Neural progenitor cell (in vitro differentiated cells): ENCODE results near the gene POLR1G. TPM values are rescaled to one million over a fixed set of nuclear protein-coding genes. Genes with fewer than 3 reads are reported as not detected.

Source experiments
- DNase-seq: peaks from one replicate; pipeline ENCODE4 v3.0.0-alpha.2; 2016; ENCODE audit warnings: low spot score
- H2AFZ ChIP-seq: fragments of 200-600 bp; sonication (generic); replicated peaks from 2 replicates; pipeline ENCODE4 v1.6.1; 2016; ENCODE audit warnings: antibody characterized with exemption
- H3F3A ChIP-seq: fragments of 200-600 bp; sonication (generic); 2 replicates; pipeline ENCODE4 v1.6.1; 2016; ENCODE audit warnings: antibody characterized with exemption, low read depth
- H3K27ac ChIP-seq: fragments of 200-600 bp; sonication (generic); 2 replicates; pipeline ENCODE4 v1.5.1; 2016; ENCODE audit warnings: mild to moderate bottlenecking
- H3K27me3 ChIP-seq: fragments of 200-600 bp; sonication (generic); 2 replicates; pipeline ENCODE4 v1.6.1; 2016; ENCODE audit warnings: mild to moderate bottlenecking, moderate library complexity
- H3K36me3 ChIP-seq: fragments of 200-600 bp; sonication (generic); 2 replicates; pipeline ENCODE4 v1.5.1; 2016
- H3K4me1 ChIP-seq: fragments of 200-600 bp; sonication (generic); 2 replicates; pipeline ENCODE4 v1.6.1; 2016; ENCODE audit warnings: mixed run types
- H3K4me2 ChIP-seq: fragments of 200-600 bp; sonication (generic); 2 replicates; pipeline ENCODE4 v1.6.1; 2016
- H3K4me3 ChIP-seq: fragments of 200-600 bp; sonication (generic); 2 replicates; pipeline ENCODE4 v1.5.1; 2016
- H3K79me2 ChIP-seq: fragments of 200-600 bp; sonication (generic); 2 replicates; pipeline ENCODE4 v1.6.1; 2016; ENCODE audit warnings: low read depth
- H3K9ac ChIP-seq: fragments of 200-600 bp; sonication (generic); 2 replicates; pipeline ENCODE4 v1.6.1; 2016
- H3K9me3 ChIP-seq: fragments of 200-600 bp; sonication (generic); 2 replicates; pipeline ENCODE4 v1.5.1; 2016; ENCODE audit warnings: low read depth
- H4K20me1 ChIP-seq: fragments of 200-600 bp; sonication (generic); 2 replicates; pipeline ENCODE4 v1.6.1; 2016; ENCODE audit warnings: low read depth
- H3K27ac Mint-ChIP-seq: 3 replicates; pipeline ENCODE4 v1.8.0; 2021; ENCODE audit warnings: mixed read lengths
- H3K27me3 Mint-ChIP-seq: 2 replicates; pipeline ENCODE4 v1.8.0; 2022; ENCODE audit warnings: low read depth, mild to moderate bottlenecking, inconsistent platforms, moderate library complexity, mixed read lengths; ENCODE audit not compliant: insufficient read depth
- H3K36me3 Mint-ChIP-seq: 3 replicates; pipeline ENCODE4 v1.8.0; 2021; ENCODE audit warnings: mixed read lengths
- H3K4me1 Mint-ChIP-seq: 3 replicates; pipeline ENCODE4 v1.8.0; 2021; ENCODE audit warnings: mixed read lengths
- H3K4me3 Mint-ChIP-seq: 3 replicates; pipeline ENCODE4 v1.8.0; 2021; ENCODE audit warnings: mild to moderate bottlenecking, moderate library complexity, mixed read lengths
- H3K9me3 Mint-ChIP-seq: 3 replicates; pipeline ENCODE4 v1.8.0; 2020; ENCODE audit warnings: mixed read lengths
- CTCF ChIP-seq: fragments of 200-600 bp; sonication (generic); IDR thresholded peaks from 2 replicates; pipeline ENCODE4 v1.5.1; 2017; ENCODE audit warnings: antibody characterized with exemption, mild to moderate bottlenecking
- EZH2 ChIP-seq: fragments of 200-600 bp; sonication (generic); IDR thresholded peaks from 2 replicates; pipeline ENCODE4 v1.6.1; 2017; ENCODE audit warnings: antibody characterized with exemption, mild to moderate bottlenecking, moderate library complexity
- EZH2phosphoT487 ChIP-seq: fragments of 200-600 bp; sonication (generic); IDR thresholded peaks from 2 replicates; pipeline ENCODE4 v1.6.1; 2017; ENCODE audit warnings: antibody characterized with exemption
- total RNA-seq: library from RNA; depleted of rRNA; stranded (reverse); fragments of >200 nt; gene quantifications from 2 replicates; pipeline ENCODE4 v1.2.3, GENCODE V29; 2015; ENCODE audit warnings: low replicate concordance

POLR1G gene
- total RNA-seq, 1 donor from 2014 or later: 6.8 TPM

GRCh38 chr19:45403272-45403671 is 3.2 kb upstream of the POLR1G start:
- no peaks in the 10 kb centered on the region for H3K9me3 Mint-ChIP-seq
- peaks cover 32% of the 10 kb centered on the region for H3K27me3 Mint-ChIP-seq
- H3K27ac Mint-ChIP-seq: no peak overlapping the region
- H3K27me3 ChIP-seq: peaks cover 56% of the 10 kb centered on the region
- no peaks in the 10 kb centered on the region for H3K36me3 ChIP-seq
- peak overlapping the region; percentile 93 for H3K4me3 Mint-ChIP-seq
- H3K9me3 ChIP-seq: no peaks in the 10 kb centered on the region
- TF ChIP-seq EZH2phosphoT487 (no peak), EZH2 (no peak), CTCF (no peak)
- no peak overlapping the region for H3K9ac ChIP-seq
- H3K4me2 ChIP-seq: peak overlapping the region; percentile 83
- H3F3A ChIP-seq: peaks cover 10% of the 10 kb centered on the region
- H3K27ac ChIP-seq: no peak overlapping the region
- H3K4me3 ChIP-seq: no peak overlapping the region
- H2AFZ ChIP-seq: no peak overlapping the region
- H3K4me1 ChIP-seq: peaks cover 26% of the 10 kb centered on the region
- DNase-seq: no peak
- H3K36me3 Mint-ChIP-seq: no peaks in the 10 kb centered on the region
- H4K20me1 ChIP-seq: peaks cover 42% of the 10 kb centered on the region
- H3K79me2 ChIP-seq: peaks cover 8% of the 10 kb centered on the region
- peaks cover 37% of the 10 kb centered on the region for H3K4me1 Mint-ChIP-seq

- Histone ChIP-seq H2AFZ (no peak overlapping the region), H3K4me3 (peak overlapping the region; percentile 65), H3K79me2 (peaks cover 8% of the 10 kb centered on the region), H3K27ac (no peak overlapping the region), H3K9me3 (no peaks in the 10 kb centered on the region), H3K4me1 (peaks cover 21% of the 10 kb centered on the region), H3K4me2 (peak overlapping the region; percentile 83), H3F3A (peaks cover 4% of the 10 kb centered on the region), H3K36me3 (no peaks in the 10 kb centered on the region), H4K20me1 (peaks cover 35% of the 10 kb centered on the region), H3K9ac (no peak overlapping the region), H3K27me3 (peaks cover 49% of the 10 kb centered on the region)
- Mint-ChIP-seq H3K4me1 (peaks cover 32% of the 10 kb centered on the region), H3K9me3 (no peaks in the 10 kb centered on the region), H3K4me3 (peak overlapping the region; percentile 93), H3K27me3 (peaks cover 28% of the 10 kb centered on the region), H3K27ac (no peak overlapping the region), H3K36me3 (no peaks in the 10 kb centered on the region)
- peak; percentile 77 for DNase-seq
- TF ChIP-seq EZH2phosphoT487 (peak; percentile 35), EZH2 (no peak), CTCF (peak; percentile 69)
Measured at GRCh38 chr19:45403781-45404556, 2.5 kb upstream of the POLR1G start.

- peak within 1 kb of the TSS; percentile 93 for H3K4me3 Mint-ChIP-seq
- H3K9ac ChIP-seq: no peak within 1 kb of the TSS
- H3K4me2 ChIP-seq: peak within 1 kb of the TSS; percentile 83
- peaks cover 41% of the 10 kb centered on the region for H3K27me3 ChIP-seq
- DNase-seq: peak; percentile 86
- H2AFZ ChIP-seq: peak within 1 kb of the TSS; percentile 98
- H3K9me3 ChIP-seq: no peaks in the 10 kb centered on the region
- H3K27ac ChIP-seq: no peak within 1 kb of the TSS
- H4K20me1 ChIP-seq: peaks cover 33% of the 10 kb centered on the region
- H3K4me1 Mint-ChIP-seq: peaks cover 32% of the 10 kb centered on the region
- H3K79me2 ChIP-seq: peaks cover 8% of the 10 kb centered on the region
- H3K36me3 Mint-ChIP-seq: no peaks in the 10 kb centered on the region
- H3K9me3 Mint-ChIP-seq: no peaks in the 10 kb centered on the region
- H3K4me1 ChIP-seq: peaks cover 21% of the 10 kb centered on the region
- no peak for TF ChIP-seq EZH2phosphoT487
- TF ChIP-seq CTCF: no peak
- TF ChIP-seq EZH2: peak; percentile 73
- H3K4me3 ChIP-seq: peak within 1 kb of the TSS; percentile 65
- H3K27me3 Mint-ChIP-seq: peaks cover 26% of the 10 kb centered on the region
- H3K36me3 ChIP-seq: no peaks in the 10 kb centered on the region
- H3K27ac Mint-ChIP-seq: peak within 1 kb of the TSS; percentile 99
- peaks cover 4% of the 10 kb centered on the region for H3F3A ChIP-seq
Measured at GRCh38 chr19:45404557-45405434, 1.6 kb upstream of the POLR1G start, which contains the start of gene PPP1R13L. Gene PPP1R13L, minus strand, starts transcription at chr19:45405069. Its CDS starts 6,751 bp downstream, at chr19:45398318.
